Measurements from ENCODE around the gene TSC22D4.

Gene TSC22D4

GRCh38 chr7:100426516-100426915 lies 52.5 kb downstream of the TSC22D4 start:
- no peak overlapping the region for H3K27ac ChIP-seq
- TF ChIP-seq CTCF (conservative IDR thresholded peaks at IDR 0.05): no peak

- no peak for TF ChIP-seq CTCF (conservative IDR thresholded peaks at IDR 0.05)
- H3K27ac ChIP-seq: no peak overlapping the region
Measured at GRCh38 chr7:100425347-100425746, 53.7 kb downstream of the TSC22D4 start.

- no peak overlapping the region for H3K27ac ChIP-seq
- TF ChIP-seq CTCF (conservative IDR thresholded peaks at IDR 0.05): no peak
Measured at GRCh38 chr7:100423315-100423714, 55.7 kb downstream of the TSC22D4 start.

GRCh38 chr7:100419660-100420226 lies 59.3 kb downstream of the TSC22D4 start:
- TF ChIP-seq CTCF (conservative IDR thresholded peaks at IDR 0.05): no peak

GRCh38 chr7:100418930-100419659 lies 59.9 kb downstream of the TSC22D4 start:
- no peak for TF ChIP-seq CTCF (conservative IDR thresholded peaks at IDR 0.05)
- no peak overlapping the region for H3K27ac ChIP-seq

More at GRCh38 chr7:100419660-100420226, 59.3 kb downstream of the TSC22D4 start:
- no peak overlapping the region for H3K27ac ChIP-seq

Measured in VCaP (cell line).